Measurements from ENCODE around the gene FLNB. TPM values are rescaled to one million over a fixed set of nuclear protein-coding genes. Genes with fewer than 3 reads are reported as not detected.
A peak's percentile ranks its signal among the peaks of the same experiment; 100 is the strongest.

The FLNB gene
- total and polyA plus RNA-seq, 8 donors, result 80.1 to 126 (median 93.3) TPM

GRCh38 chr3:57973715-57974477 is 34.3 kb upstream of the FLNB start:
- no peak overlapping the region for H3K27ac ChIP-seq
- ATAC-seq (no peak), DNase-seq (no peak)
- TF ChIP-seq CTCF (IDR thresholded peaks at IDR 0.05), result no peak
- peaks cover 0 to 31% of the 10 kb centered on the region in 2 donors for H3K4me1 ChIP-seq
- H3K4me3 ChIP-seq, result no peak overlapping the region
- H3K27me3 ChIP-seq, result no peaks in the 10 kb centered on the region
- intact Hi-C loops (cut with DNase I), result no loop called here
- no peaks in the 10 kb centered on the region for H3K36me3 ChIP-seq
- no peaks in the 10 kb centered on the region for H3K9me3 ChIP-seq

GRCh38 chr3:57974796-57975388 is 33.3 kb upstream of the FLNB start:
- ATAC-seq, result peak; percentile 47

GRCh38 chr3:57977818-57978235 is 30.4 kb upstream of the FLNB start:
- ATAC-seq, result peak; percentile 55
- H3K27ac ChIP-seq, result no peak overlapping the region

More at GRCh38 chr3:57974796-57975388, 33.3 kb upstream of the FLNB start:
- H3K4me3 ChIP-seq, result no peak overlapping the region
- H3K9me3 ChIP-seq, result no peaks in the 10 kb centered on the region
- no peak for TF ChIP-seq CTCF (IDR thresholded peaks at IDR 0.05)
- intact Hi-C loops (cut with DNase I), result no loop called here
- DNase-seq, result no peak
- no peaks in the 10 kb centered on the region for H3K27me3 ChIP-seq
- H3K4me1 ChIP-seq, result peaks cover 0 to 31% of the 10 kb centered on the region in 2 donors
- no peaks in the 10 kb centered on the region for H3K36me3 ChIP-seq
- H3K27ac ChIP-seq, result peak overlapping the region in 1 of 2 donors; percentile 34

GRCh38 chr3:57978316-57978715 is 29.9 kb upstream of the FLNB start:
- ATAC-seq (peak; percentile 20), DNase-seq (no peak)
- no peak for TF ChIP-seq CTCF (IDR thresholded peaks at IDR 0.05)
- Histone ChIP-seq H3K4me3 (no peak overlapping the region), H3K4me1 (peaks cover 0 to 46% of the 10 kb centered on the region in 2 donors), H3K9me3 (no peaks in the 10 kb centered on the region), H3K27ac (no peak overlapping the region), H3K27me3 (no peaks in the 10 kb centered on the region), H3K36me3 (no peaks in the 10 kb centered on the region)
- intact Hi-C loops (cut with DNase I), result no loop called here

More at GRCh38 chr3:57977818-57978235, 30.4 kb upstream of the FLNB start:
- no peaks in the 10 kb centered on the region for H3K36me3 ChIP-seq
- H3K4me3 ChIP-seq, result no peak overlapping the region
- no peak for TF ChIP-seq CTCF (IDR thresholded peaks at IDR 0.05)
- H3K27me3 ChIP-seq, result no peaks in the 10 kb centered on the region
- DNase-seq, result no peak
- no peaks in the 10 kb centered on the region for H3K9me3 ChIP-seq
- intact Hi-C loops (cut with DNase I), result no loop called here
- peaks cover 0 to 41% of the 10 kb centered on the region in 2 donors for H3K4me1 ChIP-seq

- no peak for DNase-seq
- intact Hi-C loops (cut with DNase I), result no loop called here
- ATAC-seq, result no peak
Observed at GRCh38 chr3:57980416-57980815, 27.8 kb upstream of the FLNB start.

More at GRCh38 chr3:57980416-57980815, 27.8 kb upstream of the FLNB start:
- no peaks in the 10 kb centered on the region for H3K9me3 ChIP-seq
- no peaks in the 10 kb centered on the region for H3K36me3 ChIP-seq
- H3K27me3 ChIP-seq, result no peaks in the 10 kb centered on the region
- H3K27ac ChIP-seq, result no peak overlapping the region
- no peak overlapping the region for H3K4me3 ChIP-seq
- peaks cover 0 to 48% of the 10 kb centered on the region in 2 donors for H3K4me1 ChIP-seq
- no peak for TF ChIP-seq CTCF (IDR thresholded peaks at IDR 0.05)

All from left lung (tissue), 10 donors.